PC-9 (cell line): ENCODE measurements around the gene PLEKHH1. TPM values are rescaled to one million over a fixed set of nuclear protein-coding genes. Genes with fewer than 3 reads are reported as not detected.

Source experiments
- BruUV-seq: library from RNA; stranded (reverse); fragments of 400-500 nt; replicated peaks from 2 replicates; lab custom pipeline; 2021; lab: Mats Ljungman, UMichigan
- CTCF ChIA-PET: fragments of 300-600 bp; sonication (Branson Sonifier 250); formaldehyde crosslinking; loops from one replicate; lab custom pipeline; 2022; ENCODE audit warnings: antibody characterized with exemption; lab: Charles Lee
- POLR2A ChIA-PET: fragments of 300-600 bp; sonication (Branson Sonifier 250); formaldehyde crosslinking; loops from one replicate; lab custom pipeline; 2022; ENCODE audit warnings: antibody characterized with exemption; ENCODE audit not compliant: unreplicated experiment; lab: Charles Lee
- DNase-seq, 2 experiments: peaks; one replicate each; pipeline versions ENCODE4 v3.0.0 to v3.0.0-alpha.2; 2015 to 2022; ENCODE audit warnings: mixed read lengths in 1 of 2
- H2AFZ ChIP-seq: fragments of 200-600 bp; sonication (generic); 2 replicates; pipeline ENCODE4 v1.8.1; 2017; ENCODE audit warnings: antibody characterized with exemption
- H3F3A ChIP-seq: fragments of 200-600 bp; sonication (generic); 2 replicates; pipeline ENCODE4 v1.8.1; 2017; ENCODE audit warnings: antibody characterized with exemption, mild to moderate bottlenecking, low read depth; ENCODE audit not compliant: insufficient read depth
- H3K27ac ChIP-seq: fragments of 200-600 bp; sonication (generic); 2 replicates; pipeline ENCODE4 v1.6.1; 2016; ENCODE audit warnings: mixed run types
- H3K27me3 ChIP-seq: fragments of 200-600 bp; sonication (generic); 2 replicates; pipeline ENCODE4 v1.6.1; 2016; ENCODE audit warnings: low read depth, mixed run types; ENCODE audit not compliant: insufficient read depth
- H3K36me3 ChIP-seq: fragments of 200-600 bp; sonication (generic); 2 replicates; pipeline ENCODE4 v1.6.1; 2016; ENCODE audit warnings: low read depth, mixed run types
- H3K4me1 ChIP-seq: fragments of 200-600 bp; sonication (generic); replicated peaks from 2 replicates; pipeline ENCODE4 v1.6.1; 2016; ENCODE audit warnings: mixed run types; ENCODE audit not compliant: insufficient read depth
- H3K4me2 ChIP-seq: fragments of 200-600 bp; sonication (generic); 2 replicates; pipeline ENCODE4 v1.6.1; 2017; ENCODE audit warnings: mixed run types
- H3K4me3 ChIP-seq: fragments of 200-600 bp; sonication (generic); 2 replicates; pipeline ENCODE4 v1.6.1; 2016; ENCODE audit warnings: mixed run types
- H3K79me2 ChIP-seq: fragments of 200-600 bp; sonication (generic); 2 replicates; pipeline ENCODE4 v1.6.1; 2017; ENCODE audit warnings: low read depth, mixed run types
- H3K9me2 ChIP-seq: fragments of 200-600 bp; sonication (generic); 2 replicates; pipeline ENCODE4 v1.8.1; 2017; ENCODE audit warnings: mild to moderate bottlenecking; ENCODE audit not compliant: insufficient read depth
- H3K9me3 ChIP-seq: fragments of 200-600 bp; sonication (generic); 2 replicates; pipeline ENCODE4 v1.8.1; 2016; ENCODE audit warnings: low read depth; ENCODE audit not compliant: insufficient read depth
- H4K20me1 ChIP-seq: fragments of 200-600 bp; sonication (generic); 2 replicates; pipeline ENCODE4 v1.8.1; 2017; ENCODE audit not compliant: insufficient read depth
- CTCF ChIP-seq: fragments of 200-600 bp; sonication (generic); conservative IDR thresholded peaks from 2 replicates; pipeline ENCODE4 v1.6.1; 2017; ENCODE audit warnings: mixed run types, antibody characterized with exemption, mild to moderate bottlenecking, moderate library complexity
- EZH2 ChIP-seq: fragments of 200-600 bp; sonication (generic); IDR thresholded peaks from 2 replicates; pipeline ENCODE4 v1.8.0; 2017; ENCODE audit warnings: antibody characterized with exemption, low read depth
- intact Hi-C: fragments of 100-400 bp; cut with micrococcal nuclease; formaldehyde crosslinking; loops from one replicate; pipeline ENCODE4 v1.10.0; 2022; ENCODE audit not compliant: unreplicated experiment
- total RNA-seq: library from RNA; stranded (reverse); gene quantifications from 2 replicates; pipeline ENCODE4 v1.2.3, GENCODE V29; 2021

Gene PLEKHH1
- total RNA-seq, 1 experiment from 2014 or later = 13.6 TPM

DNA sequence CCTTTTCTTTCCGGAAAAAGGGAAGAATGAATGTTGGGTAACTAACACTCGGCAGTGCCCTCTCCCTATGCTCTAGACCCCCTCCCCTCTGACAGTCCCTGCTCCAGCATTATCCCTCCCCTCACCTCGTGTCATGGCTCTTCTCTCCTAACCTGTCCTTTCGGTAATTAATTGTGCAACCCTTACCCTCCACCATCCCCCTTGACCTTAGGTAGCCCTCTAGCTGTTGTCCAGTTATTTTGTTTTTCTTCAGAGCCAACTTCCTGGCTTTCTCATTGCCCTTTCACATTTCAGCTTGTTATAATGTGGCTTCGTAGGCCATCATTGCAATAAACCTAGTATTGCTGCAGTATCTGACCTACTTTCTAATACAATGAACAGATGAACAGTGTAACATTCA is 97.8 kb downstream of the PLEKHH1 start:
- H3K27me3 ChIP-seq = no peaks in the 10 kb centered on the region
- no peak for DNase-seq
- no peak overlapping the region for H3K27ac ChIP-seq
- H3K4me1 ChIP-seq = peaks cover 2% of the 10 kb centered on the region
- intact Hi-C loops = no loop called here
- H4K20me1 ChIP-seq = no peaks in the 10 kb centered on the region; the same call in 1 of the 2 replicates
- peaks cover 2% of the 10 kb centered on the region; the same call in 1 of the 2 replicates for H3F3A ChIP-seq
- no peaks in the 10 kb centered on the region for H3K9me2 ChIP-seq
- no peak overlapping the region for H3K4me2 ChIP-seq
- no peak overlapping the region for H2AFZ ChIP-seq
- ChIA-PET CTCF (interaction anchor here (0.7 kb wide), 1 partner anchor 140 kb away, joined by 4 read pairs; no protein-coding TSS in a partner anchor), POLR2A (no interaction called here)
- no peak overlapping the region for H3K4me3 ChIP-seq
- no peaks in the 10 kb centered on the region for H3K79me2 ChIP-seq
- BruUV-seq = no TSS peak
- TF ChIP-seq EZH2 = no peak
- no peak for TF ChIP-seq CTCF
- no peaks in the 10 kb centered on the region for H3K36me3 ChIP-seq
- H3K9me3 ChIP-seq = no peaks in the 10 kb centered on the region

DNA sequence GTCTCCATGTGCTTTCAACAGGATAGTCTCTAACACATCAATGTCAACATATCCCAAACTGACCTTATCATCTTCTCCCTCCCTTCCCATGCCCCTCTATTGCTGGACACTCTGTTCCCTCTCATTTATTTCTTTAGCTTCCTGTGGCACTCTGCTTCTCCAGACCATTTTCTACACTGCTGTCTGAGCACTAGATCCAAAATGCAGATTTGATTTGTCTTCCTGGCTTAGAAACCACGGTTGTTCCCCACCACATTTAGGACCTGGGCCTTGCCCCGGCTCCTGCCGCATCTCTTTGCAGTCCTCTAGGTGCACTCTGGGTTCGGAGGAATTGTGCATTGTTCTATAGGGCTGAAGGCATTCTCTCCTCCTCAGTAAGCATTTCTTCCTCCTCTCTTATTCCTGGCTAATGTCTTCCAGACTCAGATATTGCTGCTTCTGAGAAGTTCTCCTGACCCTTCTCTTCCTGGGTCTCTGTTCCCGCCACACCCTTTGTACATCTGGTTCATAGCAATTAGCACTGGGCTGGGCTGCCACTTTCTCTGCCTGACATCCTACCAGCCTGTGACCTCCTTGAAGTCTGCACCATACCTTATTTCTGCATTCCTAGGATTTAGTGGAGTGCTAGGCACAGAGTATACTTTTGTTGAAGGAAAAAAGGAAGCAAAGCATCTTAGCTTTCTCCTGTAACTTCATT is 100.5 kb downstream of the PLEKHH1 start:
- Histone ChIP-seq H4K20me1 (no peaks in the 10 kb centered on the region), H3K9me3 (no peaks in the 10 kb centered on the region), H3K4me1 (peaks cover 13% of the 10 kb centered on the region), H2AFZ (no peak overlapping the region), H3K4me3 (no peak overlapping the region), H3K4me2 (no peak overlapping the region), H3K36me3 (no peaks in the 10 kb centered on the region), H3K27me3 (no peaks in the 10 kb centered on the region), H3K27ac (no peak overlapping the region), H3K9me2 (no peaks in the 10 kb centered on the region), H3F3A (peaks cover 10% of the 10 kb centered on the region; the same call in 1 of the 2 replicates), H3K79me2 (no peaks in the 10 kb centered on the region)
- ChIA-PET CTCF (no interaction called here), POLR2A (no interaction called here)
- no TSS peak for BruUV-seq
- TF ChIP-seq EZH2 (no peak), CTCF (no peak)
- intact Hi-C loops = no loop called here
- DNase-seq = no peak

DNA sequence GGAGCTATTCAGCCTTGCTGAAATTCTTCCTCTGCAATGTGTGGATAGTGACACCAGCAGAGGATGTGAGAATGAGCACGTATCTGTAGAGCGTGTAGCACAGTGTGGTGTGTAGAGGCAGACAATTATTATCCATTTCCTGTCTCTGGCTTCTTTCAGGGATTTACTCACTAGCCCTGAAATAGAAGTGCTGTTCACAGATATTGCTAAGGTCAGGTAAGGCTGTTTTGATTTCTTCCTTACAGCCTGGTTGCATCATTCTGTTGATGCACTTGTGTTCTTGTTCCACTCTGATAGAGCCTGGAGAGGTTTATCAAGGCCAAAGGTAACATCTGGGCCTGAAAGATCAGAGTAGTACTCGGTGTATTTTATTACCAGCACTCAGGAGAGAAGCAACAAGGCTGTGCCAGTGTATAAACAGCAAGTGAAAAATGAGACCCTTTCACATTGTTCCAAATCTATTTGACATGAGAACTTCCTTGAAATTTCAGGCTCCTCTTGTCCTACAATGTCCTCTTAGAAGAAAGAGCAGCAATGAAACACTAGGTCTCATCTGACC is 103.3 kb downstream of the PLEKHH1 start:
- ChIA-PET POLR2A (interaction anchor here (0.7 kb wide), 1 partner anchor 56 kb away, joined by 10 read pairs; no protein-coding TSS in a partner anchor), CTCF (no interaction called here)
- H3K4me2 ChIP-seq = peak overlapping the region; percentile 40
- H3K79me2 ChIP-seq = no peaks in the 10 kb centered on the region
- H3K27me3 ChIP-seq = no peaks in the 10 kb centered on the region
- H4K20me1 ChIP-seq = no peaks in the 10 kb centered on the region
- H3K9me3 ChIP-seq = no peaks in the 10 kb centered on the region
- H3K9me2 ChIP-seq = no peaks in the 10 kb centered on the region
- intact Hi-C loops = no loop called here
- no peak for DNase-seq
- H3K27ac ChIP-seq = peak overlapping the region; percentile 67
- H3K4me3 ChIP-seq = no peak overlapping the region
- no TSS peak for BruUV-seq
- H3F3A ChIP-seq = peaks cover 10% of the 10 kb centered on the region; the same call in 1 of the 2 replicates
- peaks cover 13% of the 10 kb centered on the region for H3K4me1 ChIP-seq
- H2AFZ ChIP-seq = peak overlapping the region; percentile 69
- no peaks in the 10 kb centered on the region for H3K36me3 ChIP-seq
- no peak for TF ChIP-seq EZH2
- TF ChIP-seq CTCF = no peak
